GM19023 (cell line): ENCODE measurements around the gene ATR.
"Not testable (repeated sequence)": the region's sequence is repeated elsewhere in the genome, so short reads cannot be mapped to it uniquely, and the experiment has no call there.

Source experiments
- ATAC-seq: cut with Tn5 transposase; IDR thresholded peaks from one replicate; pipeline ENCODE4 v1.9.1; 2021; ENCODE audit warnings: mild to moderate bottlenecking, moderate library complexity; ENCODE audit not compliant: unreplicated experiment

The ATR gene

DNA sequence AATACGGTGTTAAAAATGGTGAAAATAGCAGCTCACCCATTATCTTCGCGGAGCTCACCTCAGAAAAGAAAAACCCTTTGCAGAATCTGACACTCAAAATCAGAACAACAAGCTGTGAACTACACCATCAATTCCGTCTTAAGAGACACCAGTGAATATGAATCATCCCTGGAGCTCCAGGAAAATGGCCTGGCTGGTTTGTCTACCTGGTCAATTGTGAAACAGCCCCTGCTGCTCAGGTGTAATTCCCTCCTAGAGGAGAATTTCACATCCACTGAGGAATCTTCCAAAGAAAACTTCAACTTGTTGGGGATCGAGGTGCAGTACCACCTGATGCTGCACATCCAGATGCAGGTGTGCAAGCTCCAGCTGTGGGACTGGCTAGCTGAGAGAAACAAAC lies 127.7 kb downstream of the ATR start:
- ATAC-seq: no peak

- ATAC-seq: no peak
Measured at GRCh38 chr3:142450189-142450588, 128.3 kb downstream of the ATR start.

DNA sequence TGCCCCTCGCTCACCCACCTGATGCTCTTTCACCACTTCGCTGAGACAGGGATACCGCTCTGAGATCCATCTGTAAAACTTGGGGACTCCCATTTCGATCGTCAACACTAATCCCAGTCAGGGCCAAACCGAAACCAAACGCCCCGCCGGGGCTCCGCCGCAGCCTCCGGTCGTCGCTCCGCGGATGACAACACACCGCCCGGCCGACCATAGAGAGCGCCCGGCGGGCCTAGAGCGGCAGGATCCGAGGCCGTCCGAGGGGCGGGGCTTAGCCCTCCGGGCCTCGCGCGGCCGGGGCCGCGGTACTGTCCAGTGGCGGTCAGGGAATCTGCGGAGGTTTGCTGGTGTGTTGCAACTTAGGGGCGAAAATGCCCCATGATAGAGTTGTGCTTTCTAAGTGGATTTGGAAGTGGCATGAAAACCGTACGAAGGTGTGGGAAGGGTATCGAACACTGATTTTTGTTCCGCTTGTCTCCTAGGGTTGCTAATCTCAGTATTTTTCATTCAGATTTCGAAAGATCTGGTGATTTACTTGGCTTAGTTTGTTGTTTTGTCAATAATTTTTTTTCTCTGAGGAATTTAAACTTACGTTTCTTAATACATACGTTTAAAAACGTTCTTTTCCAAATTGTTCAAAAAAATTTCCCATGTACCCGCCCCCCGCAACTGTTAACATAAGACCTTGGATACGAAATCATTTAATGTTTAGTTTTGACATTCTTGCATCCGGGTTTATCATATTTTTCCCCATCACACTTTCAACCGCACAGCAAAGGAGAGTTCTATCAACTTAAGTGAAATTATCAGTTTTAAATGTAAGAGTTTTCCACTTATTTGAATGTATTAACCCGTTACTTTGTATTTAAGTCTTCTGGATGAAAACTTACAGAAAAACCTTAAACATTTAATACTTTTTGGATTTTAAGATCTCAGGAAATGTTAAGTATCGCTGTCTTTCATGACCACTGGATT lies 130.4 kb downstream of the ATR start, which contains the start of gene XRN1:
XRN1 (minus strand) TSS at position 186 of the 972 bp plus-strand sequence; CDS start at position 93, 93 bp downstream.
- ATAC-seq: peak; percentile 90

GRCh38 chr3:142447301-142447851 lies 131.2 kb downstream of the ATR start:
- ATAC-seq: peak; percentile 31

DNA sequence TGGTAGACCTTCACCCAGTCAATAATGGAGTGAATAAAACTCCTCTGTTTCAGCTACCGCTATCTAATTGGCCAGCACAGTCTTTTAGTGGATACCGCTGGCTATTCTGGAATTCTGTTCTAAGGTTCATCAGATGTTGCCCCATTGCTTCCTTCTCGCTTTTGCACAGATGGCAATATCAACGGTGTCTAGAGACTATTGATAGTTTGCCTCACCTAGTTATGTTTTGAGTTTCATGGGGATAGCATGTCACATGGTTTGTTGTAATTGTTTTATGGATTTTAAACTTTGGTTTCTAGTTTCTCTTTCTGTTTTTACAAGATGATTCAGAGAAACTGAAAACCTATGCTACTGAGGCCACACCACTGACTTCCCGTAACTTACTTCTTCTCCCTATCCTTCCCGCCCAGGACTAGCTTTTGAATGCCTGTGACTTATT lies 132.7 kb downstream of the ATR start:
- ATAC-seq: peak; percentile 46

DNA sequence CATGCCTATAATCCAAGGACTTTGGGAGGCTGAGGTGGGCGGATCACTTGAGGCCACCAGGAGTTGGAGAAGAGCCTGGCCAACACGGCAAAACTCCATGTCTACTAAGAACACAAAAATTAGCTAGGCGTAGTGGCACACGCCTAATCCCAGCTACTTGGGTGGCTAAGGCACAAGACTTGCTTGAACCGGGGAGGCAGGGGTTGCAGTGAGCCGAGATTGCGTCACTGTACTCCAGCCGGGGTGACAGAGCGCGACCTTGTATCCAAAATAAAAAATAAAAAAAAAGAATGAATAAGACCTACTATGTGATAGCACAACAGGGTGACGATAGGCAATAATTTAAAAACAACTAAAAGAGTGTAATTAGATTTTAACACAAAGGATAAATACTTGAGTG lies 134.2 kb downstream of the ATR start:
- ATAC-seq: no peak

GRCh38 chr3:142443060-142443459 lies 135.5 kb downstream of the ATR start:
- ATAC-seq: not testable (repeated sequence)

DNA sequence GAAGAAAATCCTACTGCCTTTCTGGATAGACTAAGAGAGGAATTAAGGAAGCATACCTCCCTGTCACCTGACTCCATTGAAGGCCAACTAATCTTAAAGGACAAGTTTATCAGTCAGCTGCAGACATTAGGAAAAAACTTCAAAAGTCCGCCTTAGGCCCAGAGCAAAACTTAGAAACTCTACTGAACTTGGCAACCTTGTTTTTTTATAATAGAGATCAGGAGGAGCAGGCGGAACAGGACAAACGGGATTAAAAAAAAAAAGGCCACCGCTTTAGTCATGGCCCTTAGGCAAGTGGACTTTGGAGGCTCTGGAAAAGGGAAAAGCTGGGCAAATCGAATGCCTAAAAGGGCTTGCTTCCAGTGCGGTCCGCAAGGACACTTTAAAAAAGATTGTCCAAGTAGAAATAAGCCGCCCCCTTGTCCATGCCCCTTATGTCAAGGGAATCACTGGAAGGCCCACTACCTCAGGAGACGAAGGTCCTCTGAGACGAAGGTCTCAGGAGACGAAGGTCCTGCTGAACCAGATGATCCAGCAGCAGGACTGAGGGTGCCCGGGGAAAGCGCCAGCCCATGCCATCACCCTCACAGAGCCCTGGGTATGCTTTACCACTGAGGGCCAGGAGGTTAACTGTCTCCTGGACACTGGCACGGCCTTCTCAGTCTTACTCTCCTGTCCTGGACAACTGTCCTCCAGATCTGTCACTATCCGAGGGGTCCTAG lies 138.9 kb downstream of the ATR start:
- not testable (repeated sequence) for ATAC-seq

DNA sequence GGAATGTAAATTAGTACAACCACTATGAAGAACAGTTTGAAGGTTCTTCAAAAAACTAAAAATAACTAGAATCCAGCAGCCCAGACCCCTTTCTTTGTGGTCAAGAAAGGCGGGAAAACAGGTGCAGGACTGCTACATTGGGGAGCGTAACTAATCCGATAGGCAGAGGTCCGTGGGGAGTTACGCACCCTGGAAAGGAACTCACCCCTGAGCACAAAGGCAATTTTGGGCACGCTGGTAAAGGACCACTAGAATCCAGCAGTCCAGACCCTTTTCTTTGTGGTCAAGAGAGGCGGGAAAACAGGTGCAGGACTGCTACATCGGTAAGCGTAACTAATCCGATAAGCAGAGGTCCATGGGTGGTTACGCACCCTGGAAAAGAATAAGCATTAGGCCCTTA lies 140.4 kb downstream of the ATR start:
- not testable (repeated sequence) for ATAC-seq

DNA sequence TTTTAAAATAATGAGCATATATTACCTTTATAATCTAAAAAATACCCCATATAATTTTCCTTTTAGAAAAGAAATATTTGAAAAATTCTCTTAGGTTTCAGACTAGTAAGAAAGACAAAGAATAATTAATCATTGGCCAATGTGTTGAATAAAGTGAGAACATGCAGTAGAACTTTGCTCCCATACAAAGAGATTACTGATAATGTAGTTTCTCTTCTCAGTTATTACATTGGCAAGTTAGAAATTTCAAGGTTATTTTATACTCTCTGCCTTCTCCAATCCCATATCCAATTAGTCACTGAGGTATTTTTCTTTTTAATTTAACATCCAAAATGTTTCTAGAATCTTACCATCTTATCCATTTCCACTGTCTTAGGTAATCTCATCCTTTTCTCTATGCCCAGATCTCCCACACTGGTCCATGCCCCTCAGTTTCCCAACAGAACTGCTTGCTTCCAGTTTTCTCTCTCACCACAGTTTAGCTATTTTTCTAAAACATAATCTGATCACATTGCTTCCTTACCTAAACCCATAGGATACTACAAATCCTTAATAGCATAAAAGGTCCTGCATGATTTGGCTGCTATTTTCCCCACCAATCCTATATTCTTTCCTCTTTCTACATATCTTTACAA lies 141.5 kb downstream of the ATR start:
- no peak for ATAC-seq

GRCh38 chr3:142434503-142434902 lies 144.0 kb downstream of the ATR start:
- no peak for ATAC-seq

- no peak for ATAC-seq
Measured at GRCh38 chr3:142433110-142433509, 145.4 kb downstream of the ATR start.

DNA sequence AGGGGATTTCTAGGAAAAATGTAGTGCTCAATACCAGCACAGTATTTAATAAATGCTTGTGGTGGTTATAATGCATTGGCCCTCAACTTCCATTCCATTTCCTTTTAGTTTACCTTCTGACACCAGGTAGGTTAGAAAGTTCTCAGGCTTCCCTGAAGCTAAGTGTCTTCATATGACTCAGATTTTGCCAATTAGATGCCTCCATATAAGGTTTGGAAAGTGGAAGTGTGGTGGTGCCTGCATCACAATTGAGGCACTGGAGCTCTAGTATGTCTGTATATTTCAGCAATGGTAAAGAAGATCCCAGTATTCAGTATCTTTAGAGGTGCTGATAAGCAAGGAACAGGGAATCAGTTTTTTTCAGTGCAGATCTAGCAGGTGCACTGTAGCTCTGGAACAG lies 149.0 kb downstream of the ATR start:
- ATAC-seq: no peak

GRCh38 chr3:142424754-142425153 lies 153.8 kb downstream of the ATR start:
- ATAC-seq: no peak

GRCh38 chr3:142418926-142419592 lies 159.5 kb downstream of the ATR start:
- ATAC-seq: no peak

DNA sequence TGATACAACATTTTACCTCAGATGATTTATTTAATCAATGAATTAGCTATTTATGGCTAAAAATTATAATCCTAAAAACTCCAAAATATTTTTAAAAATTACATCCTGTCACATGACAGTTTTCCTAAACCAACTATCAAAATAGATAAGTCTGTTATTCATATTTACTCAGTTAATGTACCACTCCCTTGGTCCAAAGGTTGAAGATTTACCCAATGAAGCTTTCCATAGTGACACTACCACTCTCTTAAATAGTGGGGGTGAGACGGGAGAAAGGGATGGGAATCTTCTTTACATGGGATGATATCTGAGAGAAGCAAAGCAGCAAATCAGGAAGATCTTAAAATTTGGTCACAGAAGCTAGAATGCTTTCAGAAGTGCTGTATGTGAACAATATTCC lies 161.2 kb downstream of the ATR start:
- no peak for ATAC-seq

- not testable (repeated sequence) for ATAC-seq
Measured at GRCh38 chr3:142400537-142400936, 178.0 kb downstream of the ATR start.
